ENCODE measurements around the gene MRPL1.

MRPL1 gene

DNA sequence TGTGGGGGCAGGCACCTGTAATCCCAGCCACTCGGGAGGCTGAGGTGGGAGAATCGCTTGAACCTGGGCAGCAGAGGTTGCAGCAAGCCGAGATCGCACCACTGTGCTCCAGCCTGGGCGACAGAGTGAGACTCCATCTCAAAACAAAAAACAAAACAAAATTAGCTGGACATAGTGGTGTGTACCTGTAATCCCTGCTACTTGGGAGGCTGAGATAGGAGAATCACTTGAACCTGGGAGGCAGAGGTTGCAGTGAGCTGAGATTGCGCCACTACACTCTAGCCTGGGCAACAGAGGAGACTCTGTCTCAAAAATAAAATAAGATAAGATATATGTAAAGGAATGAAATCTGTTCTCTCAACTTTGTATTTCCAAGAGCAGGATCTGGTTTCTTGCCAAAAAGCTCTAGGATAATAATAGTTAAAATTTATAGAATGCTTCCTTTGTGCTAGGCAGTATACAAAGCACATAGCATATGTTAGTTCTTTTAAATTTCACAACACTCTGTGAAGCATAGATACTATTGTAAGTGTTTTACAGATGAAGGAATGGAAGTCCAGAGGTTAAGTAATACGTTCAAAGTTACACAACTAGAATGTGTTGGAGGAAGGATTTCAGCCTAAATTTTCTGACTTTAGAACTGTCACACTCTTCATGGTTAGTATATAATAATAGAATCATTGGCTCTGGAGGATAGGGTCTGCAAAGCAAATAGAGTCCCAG lies 10.3 kb downstream of the MRPL1 start:
- DNase-seq = no peak
- H3K9me3 Mint-ChIP-seq = no peaks in the 10 kb centered on the region
- H3K27ac Mint-ChIP-seq = no peak overlapping the region
- H3K4me3 Mint-ChIP-seq = no peak overlapping the region
- peaks cover 29% of the 10 kb centered on the region for H3K4me1 Mint-ChIP-seq (ENCODE audit: low read depth)
- H3K36me3 Mint-ChIP-seq (ENCODE audit: low read depth) = peaks cover 78% of the 10 kb centered on the region
- no peaks in the 10 kb centered on the region for H3K27me3 Mint-ChIP-seq

DNA sequence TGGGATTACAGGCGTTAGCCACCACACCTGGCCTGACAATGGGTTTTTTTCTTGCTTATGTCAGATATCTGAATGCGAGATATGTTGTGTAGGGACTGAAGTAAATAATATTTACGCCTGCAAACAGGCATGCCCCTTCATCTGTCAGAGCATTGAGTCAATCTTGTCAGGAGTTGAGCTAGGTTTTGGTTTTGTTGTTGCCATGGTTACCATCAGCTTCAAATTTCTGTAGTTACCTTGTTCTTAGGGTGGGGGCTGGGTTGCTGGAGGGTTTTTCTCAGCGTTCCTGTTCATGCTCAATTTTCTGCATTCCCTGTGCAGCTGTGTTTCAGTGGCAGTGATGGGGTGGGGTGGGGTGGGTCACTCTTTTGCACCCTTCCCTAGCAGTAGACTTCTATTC lies 14.5 kb downstream of the MRPL1 start:
- Mint-ChIP-seq H3K4me1 (ENCODE audit: low read depth) (peaks cover 31% of the 10 kb centered on the region), H3K4me3 (no peak overlapping the region), H3K27me3 (no peaks in the 10 kb centered on the region), H3K27ac (no peak overlapping the region), H3K36me3 (ENCODE audit: low read depth) (peaks cover 90% of the 10 kb centered on the region), H3K9me3 (no peaks in the 10 kb centered on the region)
- no peak for DNase-seq

DNA sequence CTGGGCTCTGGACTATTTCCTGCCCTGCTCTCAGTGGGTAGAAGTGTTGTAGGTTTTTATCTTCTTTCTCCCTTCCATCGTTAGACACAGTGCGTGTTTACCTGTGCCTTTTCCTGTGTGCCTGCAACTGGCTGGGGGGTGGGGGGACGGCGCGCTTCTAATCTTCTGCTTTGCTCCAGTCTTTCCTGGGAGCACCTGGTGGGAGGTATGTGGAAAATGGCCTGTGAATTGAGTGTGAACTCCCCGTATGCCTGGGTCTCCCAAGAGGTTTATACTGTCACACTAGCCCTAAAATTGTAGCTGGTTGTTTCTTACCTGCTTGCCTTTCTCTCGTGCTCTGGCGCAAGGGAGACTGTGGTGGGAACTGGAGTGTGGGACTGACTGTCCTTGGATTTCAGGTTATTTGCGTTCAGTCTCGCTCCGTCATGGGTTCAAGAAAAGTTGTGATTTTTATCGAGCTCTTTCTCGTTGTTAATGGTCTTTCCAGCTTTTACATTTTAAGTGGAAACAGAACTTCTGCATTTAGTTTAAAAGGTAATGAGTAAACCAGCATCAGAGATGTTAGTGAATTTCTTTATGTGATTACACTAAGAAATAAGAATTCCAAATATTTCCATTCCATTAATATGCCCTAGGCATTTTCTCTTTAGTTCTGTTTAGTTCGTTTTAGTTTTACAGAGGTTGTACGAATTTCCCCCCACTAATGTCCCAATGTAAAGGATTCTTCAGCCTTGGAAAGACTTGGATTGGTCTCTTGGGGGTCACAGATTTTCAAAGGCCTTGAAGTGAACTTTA lies 15.3 kb downstream of the MRPL1 start:
- Mint-ChIP-seq H3K4me1 (ENCODE audit: low read depth) (peaks cover 33% of the 10 kb centered on the region), H3K27me3 (no peaks in the 10 kb centered on the region), H3K27ac (no peak overlapping the region), H3K36me3 (ENCODE audit: low read depth) (peaks cover 90% of the 10 kb centered on the region), H3K9me3 (no peaks in the 10 kb centered on the region), H3K4me3 (no peak overlapping the region)
- DNase-seq = no peak

DNA sequence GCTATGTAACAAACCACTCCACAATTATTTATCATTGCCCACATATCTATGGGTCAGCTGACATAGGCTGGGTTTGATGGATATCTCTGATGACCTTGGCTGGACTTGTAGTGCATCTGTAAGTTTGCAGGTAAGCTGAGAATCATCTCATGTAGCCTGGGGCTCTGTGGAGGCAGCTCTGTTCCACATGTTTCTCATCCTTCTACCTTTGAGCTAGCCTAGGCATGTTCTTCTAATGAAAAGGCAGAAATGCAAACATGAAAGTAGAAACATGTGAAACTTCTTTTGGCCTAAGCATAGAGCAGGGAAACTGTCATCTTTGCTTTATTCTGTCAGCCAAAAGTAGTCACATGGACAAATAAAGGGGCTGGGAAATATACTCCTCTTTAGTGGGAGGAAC lies 18.2 kb downstream of the MRPL1 start:
- Mint-ChIP-seq H3K36me3 (ENCODE audit: low read depth) (peaks cover 91% of the 10 kb centered on the region), H3K27me3 (no peaks in the 10 kb centered on the region), H3K4me1 (ENCODE audit: low read depth) (peaks cover 33% of the 10 kb centered on the region), H3K27ac (peak overlapping the region; percentile 50), H3K4me3 (no peak overlapping the region), H3K9me3 (no peaks in the 10 kb centered on the region)
- no peak for DNase-seq

DNA sequence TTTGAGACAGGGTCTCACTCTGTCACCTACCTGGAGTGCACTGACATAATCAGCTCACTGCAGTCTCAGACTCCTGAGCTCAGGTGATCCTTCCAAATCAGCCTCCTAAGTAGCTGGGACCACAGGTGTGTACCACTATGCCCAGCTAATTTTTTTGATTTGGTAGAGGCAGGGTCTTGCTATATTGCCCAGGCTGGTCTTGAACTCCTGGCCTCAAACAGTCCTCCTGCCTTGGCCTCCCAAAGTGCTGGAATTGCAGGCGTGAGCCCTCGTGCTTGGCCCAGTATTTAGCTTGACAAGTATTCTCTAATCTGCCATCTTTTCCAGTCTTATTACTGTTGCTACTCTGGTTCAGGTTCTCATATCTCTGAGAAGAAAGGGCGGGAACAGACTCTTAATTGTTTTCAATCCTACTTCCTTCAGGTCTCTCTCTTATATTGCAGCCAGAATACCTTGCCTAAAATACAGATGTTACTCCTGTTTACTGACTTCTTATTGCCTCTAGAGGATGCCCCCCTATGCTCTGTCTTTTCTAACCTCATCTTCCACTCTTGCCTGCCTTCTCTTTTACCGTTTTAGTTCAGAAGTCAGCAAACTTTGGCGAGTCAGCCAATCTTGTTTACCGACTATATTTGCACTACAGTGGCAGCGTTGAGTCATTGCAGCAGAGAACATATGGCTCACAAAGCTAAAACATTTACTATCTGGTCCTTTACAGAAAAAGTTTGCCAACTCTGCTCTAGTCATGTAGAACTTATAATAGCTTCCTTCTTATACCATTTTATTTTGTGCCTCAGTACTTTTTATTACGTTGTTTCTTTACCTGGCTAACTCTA lies 19.0 kb downstream of the MRPL1 start:
- H3K36me3 Mint-ChIP-seq (ENCODE audit: low read depth) = peaks cover 90% of the 10 kb centered on the region
- no peaks in the 10 kb centered on the region for H3K27me3 Mint-ChIP-seq
- no peak overlapping the region for H3K4me3 Mint-ChIP-seq
- peaks cover 33% of the 10 kb centered on the region for H3K4me1 Mint-ChIP-seq (ENCODE audit: low read depth)
- peak overlapping the region; percentile 48 for H3K27ac Mint-ChIP-seq
- DNase-seq = no peak
- H3K9me3 Mint-ChIP-seq = no peaks in the 10 kb centered on the region

DNA sequence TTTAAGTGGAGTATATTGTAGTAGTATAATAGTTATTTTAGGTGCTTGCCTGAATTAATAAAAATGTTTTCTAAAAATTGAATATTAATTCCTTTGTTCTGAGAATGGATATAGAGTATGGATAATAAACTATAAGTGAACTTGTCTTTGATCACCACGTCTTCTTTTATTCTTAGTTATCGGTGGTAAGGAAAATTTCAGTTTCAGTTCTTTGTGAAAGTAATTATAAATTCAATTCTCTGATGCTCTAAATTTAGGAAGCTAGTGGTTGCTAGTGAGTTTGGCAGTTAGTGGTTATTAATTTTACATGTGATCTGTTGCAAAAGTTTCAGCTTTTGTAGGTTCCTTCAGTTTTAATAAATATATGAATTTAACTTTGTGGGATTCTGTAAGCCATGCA lies 30.8 kb downstream of the MRPL1 start:
- Mint-ChIP-seq H3K9me3 (no peaks in the 10 kb centered on the region), H3K4me3 (peak overlapping the region; percentile 12), H3K36me3 (ENCODE audit: low read depth) (peaks cover 88% of the 10 kb centered on the region), H3K27ac (peak overlapping the region; percentile 22), H3K27me3 (no peaks in the 10 kb centered on the region), H3K4me1 (ENCODE audit: low read depth) (peaks cover 40% of the 10 kb centered on the region)
- no peak for DNase-seq

DNA sequence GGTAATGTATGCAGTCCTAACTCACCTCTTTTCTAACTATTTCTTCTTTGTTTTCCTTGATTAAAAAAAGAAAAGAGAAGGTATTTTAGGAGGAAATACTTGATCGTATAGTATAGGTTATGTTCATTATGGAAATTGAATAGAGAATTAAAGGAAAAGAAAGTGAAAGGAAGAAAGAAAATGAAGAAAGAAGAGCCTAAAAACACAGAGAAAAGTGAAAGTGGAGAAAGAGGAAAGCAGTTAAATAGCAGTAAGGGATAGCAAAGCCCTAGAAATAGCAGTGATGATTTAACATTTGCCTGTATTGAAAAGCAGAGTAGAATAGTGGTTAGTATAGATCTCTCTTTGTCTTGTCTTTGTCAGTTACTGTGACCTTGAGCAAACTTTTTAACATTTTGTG lies 37.0 kb downstream of the MRPL1 start:
- no peak overlapping the region for H3K4me3 Mint-ChIP-seq
- no peak for DNase-seq
- peaks cover 89% of the 10 kb centered on the region for H3K36me3 Mint-ChIP-seq (ENCODE audit: low read depth)
- no peaks in the 10 kb centered on the region for H3K9me3 Mint-ChIP-seq
- no peaks in the 10 kb centered on the region for H3K27me3 Mint-ChIP-seq
- peak overlapping the region; percentile 26 for H3K27ac Mint-ChIP-seq
- peaks cover 36% of the 10 kb centered on the region for H3K4me1 Mint-ChIP-seq (ENCODE audit: low read depth)

DNA sequence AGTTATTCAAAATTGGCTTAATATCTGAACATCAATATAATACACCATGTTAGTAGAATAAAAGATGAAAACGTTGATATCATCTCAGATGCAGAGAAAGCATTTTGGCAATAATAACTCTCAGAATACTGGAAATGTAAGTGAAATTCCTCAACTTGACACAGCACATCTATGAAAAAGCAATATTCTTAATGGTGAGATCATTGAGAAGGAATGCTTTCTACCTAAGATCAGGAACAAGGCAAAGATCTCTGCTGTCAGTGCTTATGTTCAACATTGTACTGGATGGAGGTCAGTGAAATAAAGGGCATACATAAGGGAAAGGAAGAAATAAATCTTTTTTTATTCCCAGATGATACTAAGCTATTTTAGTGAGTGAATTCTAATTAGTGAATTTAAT lies 40.6 kb downstream of the MRPL1 start:
- Mint-ChIP-seq H3K27me3 (no peaks in the 10 kb centered on the region), H3K27ac (no peak overlapping the region), H3K9me3 (no peaks in the 10 kb centered on the region), H3K4me3 (no peak overlapping the region), H3K36me3 (ENCODE audit: low read depth) (peaks cover 87% of the 10 kb centered on the region), H3K4me1 (ENCODE audit: low read depth) (peaks cover 17% of the 10 kb centered on the region)
- DNase-seq = no peak

DNA sequence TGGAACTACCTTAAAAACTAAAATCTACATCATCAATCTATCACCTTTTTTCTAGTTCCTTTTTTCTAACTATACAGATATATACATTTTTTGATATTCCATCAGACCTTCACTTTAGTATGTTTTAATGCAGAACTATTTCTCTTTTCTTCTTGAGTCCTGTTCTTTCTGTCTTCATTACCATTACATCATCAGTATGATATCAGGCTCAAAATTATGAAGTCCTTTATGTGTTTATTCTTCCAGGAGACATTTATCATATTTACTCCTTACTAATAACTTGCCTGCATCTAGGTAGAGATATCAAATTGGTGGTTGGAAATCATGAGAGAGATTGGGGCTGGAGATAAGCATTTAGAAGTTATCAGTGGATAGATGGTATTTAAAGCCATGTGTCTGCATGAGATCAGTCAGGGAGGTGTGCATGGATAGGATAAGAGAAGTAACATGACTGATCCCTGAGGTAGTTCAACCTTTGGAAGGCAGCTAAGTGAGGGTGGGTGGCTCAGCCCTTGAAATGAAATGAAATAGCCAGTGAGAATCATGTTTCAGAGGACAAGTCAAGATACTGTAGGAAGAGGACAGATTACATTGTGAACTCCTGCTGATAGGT lies 43.1 kb downstream of the MRPL1 start:
- H3K36me3 Mint-ChIP-seq (ENCODE audit: low read depth) = peaks cover 88% of the 10 kb centered on the region
- no peak overlapping the region for H3K27ac Mint-ChIP-seq
- no peaks in the 10 kb centered on the region for H3K4me1 Mint-ChIP-seq (ENCODE audit: low read depth)
- no peak overlapping the region for H3K4me3 Mint-ChIP-seq
- no peak for DNase-seq
- no peaks in the 10 kb centered on the region for H3K9me3 Mint-ChIP-seq
- no peaks in the 10 kb centered on the region for H3K27me3 Mint-ChIP-seq

DNA sequence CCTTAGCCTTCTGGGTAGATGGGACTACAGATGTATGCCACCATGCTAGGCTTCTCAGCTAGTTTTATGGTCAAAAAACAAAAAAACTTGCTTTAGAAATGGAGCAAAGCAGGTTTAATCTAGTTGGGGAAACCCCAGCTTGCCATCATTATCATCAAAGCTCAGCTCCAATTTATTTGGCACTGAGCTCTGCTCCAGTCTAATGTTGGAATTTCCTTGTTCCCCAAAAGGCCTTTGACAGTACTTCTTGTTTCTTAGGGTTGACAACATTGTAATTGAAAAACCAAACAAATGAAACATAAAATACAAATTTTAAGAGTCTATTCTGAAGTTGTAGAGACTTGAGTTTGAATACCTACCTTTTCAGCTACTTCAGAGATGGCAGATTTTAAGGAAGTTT lies 48.0 kb downstream of the MRPL1 start:
- Mint-ChIP-seq H3K4me1 (ENCODE audit: low read depth) (peaks cover 8% of the 10 kb centered on the region), H3K27me3 (no peaks in the 10 kb centered on the region), H3K4me3 (no peak overlapping the region), H3K9me3 (no peaks in the 10 kb centered on the region), H3K36me3 (ENCODE audit: low read depth) (peaks cover 92% of the 10 kb centered on the region), H3K27ac (no peak overlapping the region)
- no peak for DNase-seq

DNA sequence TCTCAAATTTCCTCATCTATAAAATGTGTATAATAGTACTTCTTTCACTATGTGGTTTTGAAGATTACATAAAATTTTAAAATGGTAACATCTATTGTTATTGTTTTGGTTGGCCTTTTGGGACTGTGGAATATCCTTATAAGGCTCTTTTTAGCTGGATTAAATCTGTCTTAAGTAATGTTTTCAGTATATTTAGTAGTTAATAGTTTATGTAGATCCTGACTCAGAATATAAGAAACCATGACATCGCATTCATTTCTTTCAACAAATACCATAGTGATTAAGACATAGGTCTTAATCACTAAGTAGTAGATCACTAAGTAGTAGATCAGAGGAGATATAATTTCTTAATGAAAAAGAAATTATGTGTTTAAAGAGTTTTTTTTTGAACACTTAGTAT lies 48.5 kb downstream of the MRPL1 start:
- Mint-ChIP-seq H3K4me1 (ENCODE audit: low read depth) (peaks cover 9% of the 10 kb centered on the region), H3K4me3 (no peak overlapping the region), H3K36me3 (ENCODE audit: low read depth) (peaks cover 89% of the 10 kb centered on the region), H3K9me3 (no peaks in the 10 kb centered on the region), H3K27ac (no peak overlapping the region), H3K27me3 (no peaks in the 10 kb centered on the region)
- DNase-seq = no peak

DNA sequence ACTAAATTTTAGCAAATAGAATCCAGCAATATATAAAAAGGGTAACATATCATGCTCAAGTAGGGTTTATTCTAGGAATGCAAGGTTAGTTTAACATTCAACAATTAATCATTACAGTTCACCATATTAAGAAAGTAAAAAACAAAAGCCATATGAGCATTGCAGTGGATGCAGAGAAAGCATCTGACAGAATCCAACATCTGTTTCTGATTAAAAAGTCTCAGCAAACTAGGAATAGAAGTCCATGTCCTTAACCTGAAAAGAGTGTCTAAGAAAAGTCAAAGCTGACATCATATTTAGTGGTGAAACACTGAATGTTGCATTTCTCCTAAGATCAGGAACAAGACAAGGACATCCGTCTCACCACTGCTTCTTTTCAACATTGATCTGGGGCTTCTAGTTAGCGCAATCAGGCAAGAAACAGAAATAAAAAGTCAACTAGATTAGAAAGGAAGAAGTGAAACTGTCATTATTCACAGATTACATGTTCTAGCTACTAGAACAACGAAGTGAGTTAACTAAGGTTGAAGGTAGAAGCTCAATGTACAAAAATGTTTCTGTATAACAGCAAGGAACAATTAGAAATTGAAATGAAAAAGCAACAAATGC lies 49.3 kb downstream of the MRPL1 start:
- Mint-ChIP-seq H3K27ac (no peak overlapping the region), H3K4me3 (no peak overlapping the region), H3K27me3 (no peaks in the 10 kb centered on the region), H3K36me3 (ENCODE audit: low read depth) (peaks cover 84% of the 10 kb centered on the region), H3K4me1 (ENCODE audit: low read depth) (peaks cover 10% of the 10 kb centered on the region), H3K9me3 (no peaks in the 10 kb centered on the region)
- DNase-seq = no peak

DNA sequence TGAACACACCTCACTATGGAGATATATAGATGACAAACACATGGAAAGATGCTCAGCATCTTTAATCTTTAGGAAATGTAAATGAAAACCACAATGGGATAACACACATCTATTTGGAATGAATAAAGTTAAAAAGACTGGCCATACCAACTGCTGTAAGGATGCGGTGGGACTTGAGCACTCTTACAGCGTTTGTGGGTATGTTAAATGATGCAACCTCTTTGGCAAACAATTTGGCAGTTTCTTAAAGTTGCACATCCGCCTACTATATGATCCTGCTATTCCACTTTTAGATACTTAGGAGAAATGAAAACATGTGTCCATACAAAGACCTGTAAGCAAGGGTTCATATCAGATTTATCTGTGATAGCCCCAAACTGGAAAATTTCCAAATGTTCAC lies 50.7 kb downstream of the MRPL1 start:
- Mint-ChIP-seq H3K4me1 (ENCODE audit: low read depth) (peaks cover 18% of the 10 kb centered on the region), H3K27me3 (no peaks in the 10 kb centered on the region), H3K4me3 (no peak overlapping the region), H3K9me3 (no peaks in the 10 kb centered on the region), H3K27ac (no peak overlapping the region), H3K36me3 (ENCODE audit: low read depth) (peaks cover 82% of the 10 kb centered on the region)
- no peak for DNase-seq

DNA sequence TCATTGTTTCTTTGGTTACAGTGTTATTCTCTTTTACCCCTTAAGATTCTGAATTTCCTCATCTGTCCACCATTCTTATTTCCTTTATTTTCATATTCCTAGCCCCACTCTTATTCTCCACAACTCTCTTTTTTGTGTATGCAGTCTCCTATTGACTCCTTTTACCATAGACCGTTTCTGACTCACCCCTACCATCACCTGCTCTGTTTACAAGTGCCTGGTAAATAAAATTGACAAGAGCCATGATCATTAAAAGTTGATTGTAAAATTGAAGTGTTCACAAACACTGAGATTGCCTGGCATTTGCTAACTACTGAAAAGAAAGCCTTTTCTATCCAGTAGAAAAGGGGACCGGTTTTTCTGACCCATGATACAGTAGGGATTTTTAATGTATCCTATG lies 54.4 kb downstream of the MRPL1 start:
- Mint-ChIP-seq H3K4me3 (no peak overlapping the region), H3K36me3 (ENCODE audit: low read depth) (peaks cover 74% of the 10 kb centered on the region), H3K4me1 (ENCODE audit: low read depth) (peaks cover 30% of the 10 kb centered on the region), H3K27ac (no peak overlapping the region), H3K9me3 (no peaks in the 10 kb centered on the region), H3K27me3 (no peaks in the 10 kb centered on the region)
- DNase-seq = no peak
